A549 (cell line): ENCODE measurements around the gene SLC30A1. TPM values are rescaled to one million over a fixed set of nuclear protein-coding genes. Genes with fewer than 3 reads are reported as not detected.

Experiments used
- ATAC-seq, 2 experiments: fragments of 200-7000 bp in 1 of 2; fragments of >200 bp in 1 of 2; cut with Nextera tagmentation in 1 of 2; cut with Tn5 transposase in 1 of 2; 3 replicates each; pipeline versions ENCODE4 v1.8.0 to v1.9.1; 2018 to 2020; ENCODE audit warnings: mild to moderate bottlenecking in 1 of 2, moderate library complexity in 1 of 2
- CTCF ChIA-PET: fragments of 300-600 bp; sonication (Branson Sonifier 250); formaldehyde crosslinking; extraction: SDS; loops from one replicate; lab custom pipeline; 2021; ENCODE audit warnings: antibody characterized with exemption, inconsistent platforms; lab: Yijun Ruan, JAX
- POLR2A ChIA-PET: fragments of 350-600 bp; formaldehyde crosslinking; extraction: SDS; loops from one replicate; lab custom pipeline; 2021; ENCODE audit warnings: antibody characterized with exemption, inconsistent platforms; lab: Yijun Ruan, JAX
- DNase-seq, 2 experiments: peaks; one replicate each; pipeline versions ENCODE4 v3.0.0 to v3.0.0-alpha.2; 2011 to 2016; ENCODE audit warnings: low read depth in 1 of 2, low spot score in 1 of 2
- FAIRE-seq: peaks from 2 replicates; lab custom pipeline; 2011; peaks lifted over from hg19 to GRCh38; lab: Jason Lieb, UNC
- H3K27ac ChIP-seq, 2 experiments: fragments of >200 bp; sonication (Bioruptor Twin); formaldehyde crosslinking; 3 replicates each; pipeline ENCODE4 v1.5.1; 2016 to 2017
- H3K4me1 ChIP-seq: fragments of >200 bp; sonication (Bioruptor Twin); formaldehyde crosslinking; 3 replicates; pipeline ENCODE4 v1.6.1; 2016
- H3K4me2 ChIP-seq: fragments of >200 bp; sonication (Bioruptor Twin); formaldehyde crosslinking; 3 replicates; pipeline ENCODE4 v1.6.1; 2016
- H3K4me3 ChIP-seq: fragments of >200 bp; sonication (Bioruptor Twin); formaldehyde crosslinking; 3 replicates; pipeline ENCODE4 v1.5.1; 2016
- H3K9me3 ChIP-seq: fragments of >200 bp; sonication (Bioruptor Twin); formaldehyde crosslinking; 3 replicates; pipeline ENCODE4 v1.6.1; 2016
- CBX8 ChIP-seq: fragments of 200-600 bp; sonication (generic); IDR thresholded peaks from 2 replicates; pipeline ENCODE4 v1.6.1; 2016
- CEBPB ChIP-seq, 2 experiments: fragments of >200 bp in 1 of 2; sonication (Bioruptor Twin) in 1 of 2; formaldehyde crosslinking in 1 of 2; IDR thresholded peaks; 2 replicates each; pipeline ENCODE4 v1.6.1; 2012 to 2016
- EHF ChIP-seq: fragments of 250-450 bp; sonication (Bioruptor Pico); IDR thresholded peaks from 2 replicates; pipeline ENCODE4 v1.5.0; 2020; ENCODE audit warnings: mild to moderate bottlenecking
- EP300 ChIP-seq, 2 experiments: fragments of >200 bp; sonication (Bioruptor Twin); formaldehyde crosslinking; IDR thresholded peaks; 2 replicates in 1 of 2; 3 replicates in 1 of 2; pipeline ENCODE4 v1.6.1; 2016 to 2017
- HDAC2 ChIP-seq: fragments of 200-600 bp; sonication (generic); IDR thresholded peaks from 2 replicates; pipeline ENCODE4 v1.6.1; 2016
- HEYL ChIP-seq: fragments of 250-450 bp; sonication (Bioruptor Pico); IDR thresholded peaks from 2 replicates; pipeline ENCODE4 v1.8.0; 2021; ENCODE audit warnings: mild to moderate bottlenecking, moderate library complexity
- HOXA7 ChIP-seq: fragments of 250-450 bp; sonication (Bioruptor Pico); IDR thresholded peaks from 2 replicates; pipeline ENCODE4 v1.5.0; 2020; ENCODE audit warnings: mild to moderate bottlenecking, moderate library complexity
- HOXB13 ChIP-seq: fragments of 250-450 bp; sonication (Bioruptor Pico); IDR thresholded peaks from 2 replicates; pipeline ENCODE4 v1.5.0; 2020; ENCODE audit warnings: low read depth, mild to moderate bottlenecking, moderate library complexity
- HOXB5 ChIP-seq: fragments of 250-450 bp; sonication (Bioruptor Pico); IDR thresholded peaks from 2 replicates; pipeline ENCODE4 v1.5.0; 2020; ENCODE audit warnings: mild to moderate bottlenecking, moderate library complexity
- JUN ChIP-seq, 2 experiments: fragments of >200 bp; sonication (Bioruptor Twin); formaldehyde crosslinking; IDR thresholded peaks; 2 replicates in 1 of 2; 3 replicates in 1 of 2; pipeline ENCODE4 v1.6.1; 2016 to 2017
- KDM5A ChIP-seq: fragments of 200-600 bp; sonication (generic); IDR thresholded peaks from 2 replicates; pipeline ENCODE4 v1.6.1; 2016; ENCODE audit warnings: antibody characterized with exemption, mild to moderate bottlenecking
- MYC ChIP-seq: IDR thresholded peaks from 2 replicates; pipeline ENCODE4 v1.6.1; 2012; ENCODE audit warnings: mild to moderate bottlenecking, inconsistent platforms, low read length, improper control_type of control experiment, borderline replicate concordance
- NR3C1 ChIP-seq: fragments of >200 bp; sonication (Bioruptor Twin); formaldehyde crosslinking; IDR thresholded peaks from 3 replicates; pipeline ENCODE4 v1.6.1; 2017
- PBX3 ChIP-seq: IDR thresholded peaks from 2 replicates; pipeline ENCODE4 v1.6.1; 2012
- RFX5 ChIP-seq: fragments of 450-650 bp; IDR thresholded peaks from 2 replicates; pipeline ENCODE4 v1.7.1; 2014; ENCODE audit warnings: antibody characterized with exemption, mild to moderate bottlenecking, moderate library complexity
- SREBF2 ChIP-seq: fragments of 450-650 bp; IDR thresholded peaks from 2 replicates; pipeline ENCODE4 v1.6.1; 2014; ENCODE audit warnings: mild to moderate bottlenecking, moderate library complexity
- ZNF302 ChIP-seq: fragments of 250-450 bp; sonication (Bioruptor Pico); IDR thresholded peaks from 2 replicates; pipeline ENCODE4 v1.9.0; 2021; ENCODE audit warnings: inconsistent platforms, mild to moderate bottlenecking, moderate library complexity
- ZSCAN20 ChIP-seq: fragments of 250-450 bp; sonication (Bioruptor Pico); IDR thresholded peaks from 2 replicates; pipeline ENCODE4 v1.8.0; 2022; ENCODE audit warnings: mild to moderate bottlenecking, moderate library complexity
- WGBS: methylation state at CpG from one replicate; pipeline ENCODE4 v1.1.6; 2017; ENCODE audit errors: missing lambda C conversion rate; 5-methylcytosine and 5-hydroxymethylcytosine counted together
- polyA plus RNA-seq, 4 experiments: library from polyadenylated mRNA; depleted of rRNA in 3 of 4; stranded (reverse); fragments of >200 nt; fragmentation: RNase III in 1 of 4; extraction: RNeasy Plus Mini Kit Qiagen cat#74134 plus additional on column Dnase treatment in 1 of 4; gene quantifications; 2 replicates in 3 of 4; 3 replicates in 1 of 4; pipeline ENCODE4 v1.2.3, GENCODE V29; 2011 to 2017
- TF ChIP-seq, protein P1 (sequence below): fragments of 250-450 bp; sonication (Bioruptor Pico); IDR thresholded peaks from 2 replicates; pipeline ENCODE4 v1.5.0; 2021; ENCODE audit warnings: mild to moderate bottlenecking, moderate library complexity, borderline replicate concordance
- TF ChIP-seq, protein P2 (sequence below): fragments of 250-450 bp; sonication (Bioruptor Pico); IDR thresholded peaks from 2 replicates; pipeline ENCODE4 v1.5.0; 2020; ENCODE audit warnings: low read depth, mild to moderate bottlenecking, moderate library complexity
- TF ChIP-seq, protein P3 (sequence below): IDR thresholded peaks from 2 replicates; pipeline ENCODE4 v1.6.1; 2012; ENCODE audit warnings: low read depth, borderline replicate concordance

The SLC30A1 gene
- polyA plus RNA-seq, 2 of the 4 experiments (the other 2 are of a cell fraction), result 20.6 to 27.0 TPM

DNA sequence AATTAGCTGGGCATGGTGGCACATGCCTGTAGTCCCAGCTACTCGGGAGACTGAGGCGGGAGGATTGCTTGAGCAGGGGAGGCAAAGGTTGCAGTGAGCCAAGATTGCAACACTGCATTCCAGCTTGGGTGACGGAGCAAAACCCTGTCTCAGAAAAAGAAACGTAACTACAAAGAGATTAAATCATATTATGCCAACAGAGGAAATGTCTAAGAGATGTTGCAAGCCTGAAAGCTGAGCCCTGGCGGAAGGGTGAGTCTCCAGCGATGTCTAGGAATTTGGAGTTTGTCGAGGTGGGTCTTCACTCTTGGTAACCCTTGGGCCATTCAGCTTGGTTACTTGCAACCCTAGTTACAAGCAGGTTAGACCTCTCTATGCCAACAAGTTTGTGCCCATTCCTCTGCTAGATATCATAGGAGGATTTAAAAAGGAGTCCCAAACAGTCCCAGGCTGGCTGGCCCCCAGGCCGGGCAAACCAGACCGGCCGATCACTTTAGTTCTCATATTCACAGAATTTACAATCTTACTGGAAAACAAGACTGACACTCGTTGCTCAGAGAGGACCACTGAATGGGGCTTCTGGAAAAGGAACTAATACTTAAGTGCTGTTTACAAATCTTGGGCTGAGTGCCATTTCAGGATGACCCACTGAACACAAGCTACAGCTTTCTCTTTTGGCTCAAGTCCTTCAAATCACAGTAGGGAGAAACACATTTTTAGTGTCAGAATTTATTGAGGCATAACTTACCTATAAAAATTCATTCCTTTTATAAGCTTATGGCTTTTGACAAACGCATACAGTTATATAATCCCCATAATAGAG is 27.1 kb downstream of the SLC30A1 start:
- Histone ChIP-seq H3K4me1 (peaks cover 13% of the 10 kb centered on the region), H3K4me2 (peak overlapping the region; percentile 52; the same call in 2 of the 3 replicates), H3K4me3 (no peak overlapping the region), H3K27ac (peak overlapping the region; percentile 34 to 69; a peak in 5 of 6 replicates), H3K9me3 (no peaks in the 10 kb centered on the region)
- DNase-seq (peak in 1 of 2 experiments; percentile 29), FAIRE-seq (no peak), ATAC-seq (peak in 1 of 2 experiments; percentile 75; a peak in 3 of 6 replicates)
- POLR2A ChIA-PET, result interaction anchor here (0.5 to 2.2 kb wide), 3 partner anchors 21 to 101 kb away, joined by 3 to 7 read pairs (median 3); no protein-coding TSS in a partner anchor
- WGBS, result 60% methylated on average over 12 of the region's 12 CpGs
- CTCF ChIA-PET, result interaction anchor here (0.5 to 3.8 kb wide), 7 partner anchors 10 to 118 kb away, joined by 3 to 27 read pairs (median 4); no protein-coding TSS in a partner anchor
- TF ChIP-seq JUN (IDR thresholded peaks at IDR 0.05), result 0 out of 5 replicates have a peak, but pooled peaks of 1 of the 2 experiments have one; percentile 27
- peak in 1 of 2 experiments; percentile 45; a peak in 1 of 5 replicates for TF ChIP-seq EP300 (IDR thresholded peaks at IDR 0.05)
- peak in 1 of 2 experiments; percentile 39; a peak in 1 of 4 replicates for TF ChIP-seq CEBPB (IDR thresholded peaks at IDR 0.05)
- no peak for TF ChIP-seq HEYL (CRISPR knock-in tag)
- TF ChIP-seq HDAC2, result no peak
- no peak for TF ChIP-seq HOXB13 (CRISPR knock-in tag)

DNA sequence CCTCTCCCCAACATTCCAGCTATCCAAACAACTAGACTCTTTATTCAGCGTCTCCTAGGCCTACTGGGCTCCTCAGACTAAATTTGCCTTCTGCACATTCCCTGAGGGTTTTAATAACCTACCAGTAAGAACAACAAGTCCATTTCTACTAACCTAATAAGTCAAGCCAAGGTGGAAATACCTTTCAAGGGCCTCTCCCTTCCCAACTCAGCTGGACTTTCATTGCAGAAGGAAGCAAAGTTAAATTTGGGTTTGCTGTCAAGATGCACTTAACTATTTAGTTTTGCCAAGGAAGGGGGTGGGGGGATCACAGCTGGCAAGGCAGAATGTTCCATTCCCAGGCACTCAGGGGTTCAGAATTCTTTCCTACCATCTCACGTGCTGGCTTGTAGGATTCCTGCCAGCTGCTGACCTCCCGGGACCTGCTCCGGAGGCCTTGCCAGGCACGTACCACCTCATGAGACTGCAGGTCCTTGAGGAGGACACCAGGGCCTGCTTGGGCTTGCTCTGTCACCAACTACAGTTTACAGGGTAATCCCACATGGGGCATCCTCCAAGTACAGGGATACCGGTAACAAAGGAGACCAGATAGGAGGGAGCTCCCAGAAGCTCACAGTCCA is 29.8 kb downstream of the SLC30A1 start:
- CTCF ChIA-PET, result interaction anchor here (0.8 to 3.8 kb wide), 8 partner anchors 9 to 106 kb away, joined by 3 to 27 read pairs (median 4); no protein-coding TSS in a partner anchor
- TF ChIP-seq NR3C1, result no peak
- TF ChIP-seq HOXA7 (CRISPR knock-in tag), result no peak
- no peak for TF ChIP-seq KDM5A
- no peak for TF ChIP-seq ZNF302 (CRISPR knock-in tag)
- TF ChIP-seq, all 56 proteins: peak for 0
- Histone ChIP-seq H3K9me3 (no peaks in the 10 kb centered on the region), H3K4me1 (peaks cover 13% of the 10 kb centered on the region), H3K27ac (0 out of 6 replicates have a peak overlapping the region, but pooled peaks of 1 of the 2 experiments have one; percentile 31), H3K4me2 (no peak overlapping the region), H3K4me3 (no peak overlapping the region)
- FAIRE-seq (no peak), DNase-seq (no peak), ATAC-seq (no peak)
- POLR2A ChIA-PET, result interaction anchor here (0.9 kb wide), 1 partner anchor 34 kb away, joined by 3 read pairs; no protein-coding TSS in a partner anchor
- WGBS, result 89% methylated on average over 6 of the region's 6 CpGs

DNA sequence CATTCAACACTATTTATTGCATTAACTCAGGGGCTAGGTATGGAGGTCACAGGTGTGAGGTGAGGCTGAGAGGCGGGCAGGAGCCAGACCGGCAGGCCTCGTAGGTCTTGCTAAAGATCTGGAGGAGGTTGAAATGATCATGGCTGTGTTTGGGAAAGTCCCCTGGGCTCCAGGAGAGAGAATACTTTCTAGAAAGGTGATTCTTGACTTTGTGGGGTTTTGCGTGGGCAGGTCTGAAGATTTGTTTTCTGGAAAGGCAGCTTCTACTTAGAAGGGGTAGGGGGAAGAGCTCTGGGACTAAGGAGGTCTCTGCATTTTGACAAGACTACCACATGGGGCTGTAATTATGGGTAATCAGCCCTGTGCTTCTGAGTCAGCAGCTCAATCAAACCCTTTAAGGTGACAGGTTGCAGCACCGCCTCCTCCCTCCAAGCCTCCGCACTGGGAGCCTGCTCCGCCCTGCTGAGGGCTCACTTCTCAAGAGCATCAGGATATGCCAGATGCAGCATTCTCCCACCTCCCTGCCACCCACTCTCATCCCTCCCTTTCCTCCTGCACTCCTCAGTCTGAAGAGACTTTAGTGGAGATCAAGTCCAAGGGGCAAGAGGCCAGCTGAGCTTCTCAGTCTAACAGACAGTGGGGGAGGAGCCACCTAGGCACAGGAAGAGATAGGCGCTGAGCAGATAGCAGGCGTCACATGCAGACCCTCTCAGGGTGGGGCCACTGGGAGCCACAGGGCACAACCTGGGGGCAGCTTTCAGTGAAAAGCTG is 30.5 kb downstream of the SLC30A1 start:
- no peak for DNase-seq
- CTCF ChIA-PET, result interaction anchor here (0.8 to 2.5 kb wide), 6 partner anchors 10 to 107 kb away, joined by 3 to 13 read pairs (median 4); no protein-coding TSS in a partner anchor
- Histone ChIP-seq H3K27ac (no peak overlapping the region; a peak in 1 of 6 replicates), H3K4me3 (no peak overlapping the region), H3K9me3 (no peaks in the 10 kb centered on the region), H3K4me2 (no peak overlapping the region), H3K4me1 (peaks cover 13% of the 10 kb centered on the region)
- peak in 1 of 2 experiments; percentile 43; a peak in 1 of 6 replicates for ATAC-seq
- TF ChIP-seq EHF (CRISPR knock-in tag) (no peak), MYC (no peak)
- POLR2A ChIA-PET, result interaction anchor here (0.9 kb wide), 1 partner anchor 33 kb away, joined by 3 read pairs; no protein-coding TSS in a partner anchor
- no peak for FAIRE-seq
- 92% methylated on average over 9 of the region's 9 CpGs for WGBS

DNA sequence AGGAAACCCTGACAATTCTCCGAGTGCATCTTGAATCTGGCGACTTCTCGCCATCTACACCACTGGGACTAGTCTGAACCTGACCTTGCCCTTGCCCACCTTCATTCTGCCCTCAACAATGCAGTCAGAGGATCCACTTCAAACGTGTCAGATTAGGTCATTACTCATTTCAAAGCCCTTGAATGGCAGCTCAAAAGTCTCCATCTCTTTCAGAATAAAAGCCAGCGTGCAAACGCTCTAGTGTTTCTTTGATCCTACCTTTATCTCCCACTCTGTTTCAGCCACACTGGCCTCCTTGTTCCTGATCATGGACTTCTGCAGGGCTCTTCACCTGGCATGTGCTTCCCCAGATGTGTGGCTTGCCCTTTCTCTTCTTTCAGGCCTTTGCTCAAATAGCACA is 31.3 kb downstream of the SLC30A1 start:
- Histone ChIP-seq H3K4me2 (no peak overlapping the region), H3K4me3 (no peak overlapping the region), H3K9me3 (no peaks in the 10 kb centered on the region), H3K4me1 (peaks cover 13% of the 10 kb centered on the region), H3K27ac (peak overlapping the region in 1 of 2 experiments; percentile 11; a peak in 1 of 6 replicates)
- DNase-seq (no peak), FAIRE-seq (no peak), ATAC-seq (no peak)
- 77% methylated on average over 6 of the region's 6 CpGs for WGBS
- CTCF ChIA-PET, result interaction anchor here (0.6 to 2.2 kb wide), 3 partner anchors 32 to 1186 kb away, joined by 3 to 9 read pairs (median 3); no protein-coding TSS in a partner anchor
- POLR2A ChIA-PET, result no interaction called here
- no peak for TF ChIP-seq EP300 (IDR thresholded peaks at IDR 0.05)
- TF ChIP-seq, protein P1, sequence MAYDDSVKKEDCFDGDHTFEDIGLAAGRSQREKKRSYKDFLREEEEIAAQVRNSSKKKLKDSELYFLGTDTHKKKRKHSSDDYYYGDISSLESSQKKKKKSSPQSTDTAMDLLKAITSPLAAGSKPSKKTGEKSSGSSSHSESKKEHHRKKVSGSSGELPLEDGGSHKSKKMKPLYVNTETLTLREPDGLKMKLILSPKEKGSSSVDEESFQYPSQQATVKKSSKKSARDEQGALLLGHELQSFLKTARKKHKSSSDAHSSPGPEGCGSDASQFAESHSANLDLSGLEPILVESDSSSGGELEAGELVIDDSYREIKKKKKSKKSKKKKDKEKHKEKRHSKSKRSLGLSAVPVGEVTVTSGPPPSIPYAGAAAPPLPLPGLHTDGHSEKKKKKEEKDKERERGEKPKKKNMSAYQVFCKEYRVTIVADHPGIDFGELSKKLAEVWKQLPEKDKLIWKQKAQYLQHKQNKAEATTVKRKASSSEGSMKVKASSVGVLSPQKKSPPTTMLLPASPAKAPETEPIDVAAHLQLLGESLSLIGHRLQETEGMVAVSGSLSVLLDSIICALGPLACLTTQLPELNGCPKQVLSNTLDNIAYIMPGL (CRISPR knock-in tag), result no peak
- TF ChIP-seq ZSCAN20 (CRISPR knock-in tag), result no peak
- TF ChIP-seq ZNF302 (CRISPR knock-in tag), result no peak
- TF ChIP-seq, protein P2, sequence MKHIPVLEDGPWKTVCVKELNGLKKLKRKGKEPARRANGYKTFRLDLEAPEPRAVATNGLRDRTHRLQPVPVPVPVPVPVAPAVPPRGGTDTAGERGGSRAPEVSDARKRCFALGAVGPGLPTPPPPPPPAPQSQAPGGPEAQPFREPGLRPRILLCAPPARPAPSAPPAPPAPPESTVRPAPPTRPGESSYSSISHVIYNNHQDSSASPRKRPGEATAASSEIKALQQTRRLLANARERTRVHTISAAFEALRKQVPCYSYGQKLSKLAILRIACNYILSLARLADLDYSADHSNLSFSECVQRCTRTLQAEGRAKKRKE (CRISPR knock-in tag), result no peak
- no peak for TF ChIP-seq HOXB5 (CRISPR knock-in tag)
- no peak for TF ChIP-seq RFX5
- TF ChIP-seq PBX3, result no peak
- TF ChIP-seq SREBF2, result no peak
- TF ChIP-seq, protein P3, sequence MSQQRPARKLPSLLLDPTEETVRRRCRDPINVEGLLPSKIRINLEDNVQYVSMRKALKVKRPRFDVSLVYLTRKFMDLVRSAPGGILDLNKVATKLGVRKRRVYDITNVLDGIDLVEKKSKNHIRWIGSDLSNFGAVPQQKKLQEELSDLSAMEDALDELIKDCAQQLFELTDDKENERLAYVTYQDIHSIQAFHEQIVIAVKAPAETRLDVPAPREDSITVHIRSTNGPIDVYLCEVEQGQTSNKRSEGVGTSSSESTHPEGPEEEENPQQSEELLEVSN, result no peak
- no peak for TF ChIP-seq HOXB13 (CRISPR knock-in tag)
- no peak for TF ChIP-seq CBX8
